Measurements from ENCODE around the gene STAG2.

The STAG2 gene

GRCh38 chrX:123976706-123977316 is 15.3 kb downstream of the STAG2 start:
- TF ChIP-seq, protein P1, sequence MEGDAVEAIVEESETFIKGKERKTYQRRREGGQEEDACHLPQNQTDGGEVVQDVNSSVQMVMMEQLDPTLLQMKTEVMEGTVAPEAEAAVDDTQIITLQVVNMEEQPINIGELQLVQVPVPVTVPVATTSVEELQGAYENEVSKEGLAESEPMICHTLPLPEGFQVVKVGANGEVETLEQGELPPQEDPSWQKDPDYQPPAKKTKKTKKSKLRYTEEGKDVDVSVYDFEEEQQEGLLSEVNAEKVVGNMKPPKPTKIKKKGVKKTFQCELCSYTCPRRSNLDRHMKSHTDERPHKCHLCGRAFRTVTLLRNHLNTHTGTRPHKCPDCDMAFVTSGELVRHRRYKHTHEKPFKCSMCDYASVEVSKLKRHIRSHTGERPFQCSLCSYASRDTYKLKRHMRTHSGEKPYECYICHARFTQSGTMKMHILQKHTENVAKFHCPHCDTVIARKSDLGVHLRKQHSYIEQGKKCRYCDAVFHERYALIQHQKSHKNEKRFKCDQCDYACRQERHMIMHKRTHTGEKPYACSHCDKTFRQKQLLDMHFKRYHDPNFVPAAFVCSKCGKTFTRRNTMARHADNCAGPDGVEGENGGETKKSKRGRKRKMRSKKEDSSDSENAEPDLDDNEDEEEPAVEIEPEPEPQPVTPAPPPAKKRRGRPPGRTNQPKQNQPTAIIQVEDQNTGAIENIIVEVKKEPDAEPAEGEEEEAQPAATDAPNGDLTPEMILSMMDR (IDR thresholded peaks at IDR 0.05; ENCODE audit: low read depth, low read length): no peak
- H3K4me3 ChIP-seq (ENCODE audit: low read depth, low read length): no peak overlapping the region

DNA sequence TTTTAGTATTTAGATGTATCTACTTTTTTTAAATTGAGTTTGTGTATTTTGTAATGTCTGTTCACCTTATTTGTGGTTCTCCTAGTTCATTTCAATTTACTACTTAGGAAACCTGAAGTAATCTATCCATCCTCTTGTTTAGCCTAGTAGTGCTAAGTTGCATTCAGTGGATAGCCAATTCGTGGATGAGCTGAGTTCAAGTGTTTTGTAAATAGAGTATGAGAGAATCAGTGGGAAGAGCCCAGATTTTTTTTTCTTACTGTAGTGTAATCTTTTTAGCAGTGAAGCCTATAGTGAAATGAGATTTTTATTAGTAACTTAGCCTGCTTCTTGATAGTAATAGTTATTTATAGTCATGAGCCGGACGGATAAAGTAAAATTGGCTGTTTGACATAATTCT is 21.7 kb downstream of the STAG2 start:
- H3K4me3 ChIP-seq (ENCODE audit: low read depth, low read length): no peak overlapping the region
- TF ChIP-seq, protein P1 (IDR thresholded peaks at IDR 0.05; ENCODE audit: low read depth, low read length): no peak

DNA sequence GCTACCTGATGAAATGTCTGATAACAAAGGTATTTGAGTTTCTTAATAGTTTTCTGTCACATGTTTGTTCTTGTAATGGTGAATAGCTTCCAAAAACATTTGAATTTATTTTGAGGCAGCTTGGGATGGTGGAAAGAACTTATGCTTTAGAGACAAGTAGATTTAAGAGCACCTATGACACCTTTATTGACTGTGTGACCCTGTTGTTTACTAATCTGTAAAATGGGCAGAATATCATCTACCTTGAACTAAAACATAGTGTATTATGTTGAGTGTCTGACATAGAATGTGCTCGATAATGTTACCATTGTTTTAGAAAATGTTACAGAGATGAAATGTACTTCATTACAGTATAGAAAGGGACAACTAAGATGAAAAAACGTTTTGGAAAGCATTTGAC is 24.9 kb downstream of the STAG2 start:
- TF ChIP-seq, protein P1 (IDR thresholded peaks at IDR 0.05; ENCODE audit: low read depth, low read length): no peak
- H3K4me3 ChIP-seq (ENCODE audit: low read depth, low read length): no peak overlapping the region

GRCh38 chrX:123988423-123989111 is 27.1 kb downstream of the STAG2 start:
- TF ChIP-seq, protein P1 (IDR thresholded peaks at IDR 0.05; ENCODE audit: low read depth, low read length): no peak
- H3K4me3 ChIP-seq (ENCODE audit: low read depth, low read length): no peak overlapping the region

- TF ChIP-seq, protein P1 (IDR thresholded peaks at IDR 0.05; ENCODE audit: low read depth, low read length): no peak
- no peak overlapping the region for H3K4me3 ChIP-seq (ENCODE audit: low read depth, low read length)
These were observed 27.7 kb downstream of the STAG2 start for GRCh38 chrX:123989235-123989634.

GRCh38 chrX:123990169-123990568 is 28.7 kb downstream of the STAG2 start:
- TF ChIP-seq, protein P1 (IDR thresholded peaks at IDR 0.05; ENCODE audit: low read depth, low read length): no peak
- H3K4me3 ChIP-seq (ENCODE audit: low read depth, low read length): no peak overlapping the region

DNA sequence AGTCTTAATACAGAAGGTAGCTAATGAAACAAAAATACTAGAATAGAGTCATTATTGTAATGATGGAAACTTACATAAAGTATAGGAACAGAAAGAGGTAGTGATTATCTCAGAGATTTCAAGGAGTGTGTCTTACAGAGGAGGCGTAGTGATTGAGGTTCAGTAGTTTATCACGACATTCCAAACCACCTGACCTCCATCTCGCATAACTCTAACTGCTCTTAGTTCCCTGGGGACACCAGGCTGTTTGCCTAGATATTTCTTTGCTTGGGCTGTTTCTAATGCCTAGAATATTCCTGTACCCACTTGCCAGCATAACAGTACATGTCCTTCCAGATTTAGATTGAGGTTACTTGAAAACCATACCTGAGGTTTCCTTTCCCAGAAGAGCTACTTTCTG is 29.1 kb downstream of the STAG2 start:
- TF ChIP-seq, protein P1 (IDR thresholded peaks at IDR 0.05; ENCODE audit: low read depth, low read length): no peak
- H3K4me3 ChIP-seq (ENCODE audit: low read depth, low read length): no peak overlapping the region
